HepG2 (cell line): ENCODE results near the gene CTDSP1. TPM values are rescaled to one million over a fixed set of nuclear protein-coding genes. Genes with fewer than 3 reads are reported as not detected.

Experiments used
- DMTF1 ChIP-seq: sonication (generic); formaldehyde crosslinking; IDR thresholded peaks from 2 replicates; pipeline ENCODE4 v1.4.0; 2020; ENCODE audit warnings: mild to moderate bottlenecking, missing genetic modification reagents
- ELF3 ChIP-seq: IDR thresholded peaks from 2 replicates; pipeline ENCODE4 v1.6.1; 2016; ENCODE audit warnings: missing genetic modification reagents, missing compliant biosample characterization
- GABPA ChIP-seq, 2 experiments: IDR thresholded peaks; 2 replicates each; pipeline ENCODE4 v1.6.1; 2011 to 2016; ENCODE audit warnings: low read depth in 2 of 2, low read length in 1 of 2, missing biosample characterization in 1 of 2, missing genetic modification characterization in 1 of 2
- IRX3 ChIP-seq: sonication (generic); formaldehyde crosslinking; IDR thresholded peaks from 2 replicates; pipeline ENCODE4 v1.8.1; 2023; ENCODE audit warnings: mild to moderate bottlenecking, low read depth, missing genetic modification reagents, borderline replicate concordance
- KDM5A ChIP-seq: fragments of 200-600 bp; sonication (generic); IDR thresholded peaks from 2 replicates; pipeline ENCODE4 v1.7.0; 2018; ENCODE audit warnings: antibody characterized with exemption, mild to moderate bottlenecking, low read length, borderline replicate concordance
- POLR2A ChIP-seq, 2 experiments: IDR thresholded peaks; 2 replicates each; pipeline ENCODE4 v1.6.1; 2011; ENCODE audit warnings: low read depth in 2 of 2, low read length in 2 of 2, mild to moderate bottlenecking in 1 of 2, moderate library complexity in 1 of 2; ENCODE audit not compliant: insufficient read depth in 1 of 2
- SETDB1 ChIP-seq: sonication (generic); formaldehyde crosslinking; IDR thresholded peaks from 2 replicates; pipeline ENCODE4 v1.5.1; 2020; ENCODE audit warnings: missing genetic modification reagents, mild to moderate bottlenecking, borderline replicate concordance
- SKIL ChIP-seq: sonication (generic); formaldehyde crosslinking; IDR thresholded peaks from 2 replicates; pipeline ENCODE4 v1.8.0; 2022; ENCODE audit warnings: missing genetic modification reagents, mild to moderate bottlenecking, moderate library complexity, borderline replicate concordance
- SPEN ChIP-seq: sonication (generic); formaldehyde crosslinking; IDR thresholded peaks from 2 replicates; pipeline ENCODE4 v1.5.1; 2020; ENCODE audit warnings: low read depth, mild to moderate bottlenecking, missing genetic modification reagents
- SRSF4 ChIP-seq: fragments of 200-400 bp; formaldehyde crosslinking; IDR thresholded peaks from one replicate; pipeline ENCODE4 v1.6.1; 2018; ENCODE audit warnings: mild to moderate bottlenecking, low read depth, low read length, moderate library complexity; ENCODE audit not compliant: poor library complexity, severe bottlenecking
- ZMYM2 ChIP-seq: sonication (generic); formaldehyde crosslinking; IDR thresholded peaks from 2 replicates; pipeline ENCODE4 v1.8.0; 2022; ENCODE audit warnings: mild to moderate bottlenecking, missing genetic modification reagents
- ZNF260 ChIP-seq: sonication (generic); formaldehyde crosslinking; IDR thresholded peaks from 2 replicates; pipeline ENCODE4 v1.4.0; 2020; ENCODE audit warnings: missing genetic modification reagents, low read depth, mild to moderate bottlenecking, borderline replicate concordance
- ZNF281 ChIP-seq: sonication (generic); formaldehyde crosslinking; IDR thresholded peaks from 2 replicates; pipeline ENCODE4 v1.4.0; 2020; ENCODE audit warnings: missing genetic modification reagents, borderline replicate concordance
- ZNF503 ChIP-seq: sonication (generic); formaldehyde crosslinking; IDR thresholded peaks from 2 replicates; pipeline ENCODE4 v1.4.0; 2020; ENCODE audit warnings: missing genetic modification reagents
- ZNF512 ChIP-seq: sonication (generic); formaldehyde crosslinking; IDR thresholded peaks from 2 replicates; pipeline ENCODE4 v1.4.0; 2020; ENCODE audit warnings: mild to moderate bottlenecking, missing genetic modification reagents
- ZNF879 ChIP-seq: sonication (generic); formaldehyde crosslinking; IDR thresholded peaks from 2 replicates; pipeline ENCODE4 v1.8.1; 2023; ENCODE audit warnings: missing genetic modification reagents
- polyA plus RNA-seq, 8 experiments: library from polyadenylated mRNA; depleted of rRNA in 3 of 8; stranded (reverse) in 7 of 8; unstranded in 1 of 8; fragments of >200 nt; fragmentation: Illumina TruSeq in 4 of 8; extraction: Trizol in 4 of 8; gene quantifications; 2 replicates each; pipeline versions ENCODE4 v1.2.1 to v1.2.3, GENCODE V29; 2011 to 2016; ENCODE audit warnings: low read depth in 4 of 8, missing spikeins in 1 of 8, mixed read lengths in 1 of 8; ENCODE audit not compliant: insufficient read depth in 1 of 8
- total RNA-seq, 5 experiments: library from RNA; depleted of rRNA; stranded (reverse); fragments of >200 nt; fragmentation: Illumina TruSeq; extraction: Trizol; gene quantifications; 2 replicates each; pipeline ENCODE4 v1.2.3, GENCODE V29; 2016; ENCODE audit warnings: low read depth in 1 of 5

CTDSP1 gene
- total and polyA plus RNA-seq, 2 of the 13 experiments (the other 11 are each of a cell fraction or from before 2014, with no cell fraction given), result 91.0 to 268 TPM

- peak; percentile 61 for TF ChIP-seq SPEN
- no peak; the same call in 1 of the 2 replicates for TF ChIP-seq KDM5A
- peak; percentile 46; the same call in 1 of the 2 replicates for TF ChIP-seq ZNF260 (CRISPR knock-in tag)
- TF ChIP-seq ZMYM2, result no peak
- no peak for TF ChIP-seq SRSF4
- TF ChIP-seq IRX3 (CRISPR knock-in tag), result 0 out of 2 replicates have a peak, but pooled peaks have one; percentile 51
- no peak for TF ChIP-seq SETDB1 (CRISPR knock-in tag)
- TF ChIP-seq ZNF503 (CRISPR knock-in tag), result no peak
- no peak for TF ChIP-seq GABPA (IDR thresholded peaks at IDR 0.05; ENCODE audit: low read depth, low read length)
- TF ChIP-seq GABPA (CRISPR knock-in tag; IDR thresholded peaks at IDR 0.05; ENCODE audit: low read depth), result 0 out of 2 replicates have a peak, but pooled peaks have one; percentile 15
- TF ChIP-seq POLR2A (IDR thresholded peaks at IDR 0.05; ENCODE audit: insufficient read depth in 1 of 2, low read depth in 2 of 2, low read length in 2 of 2), result 0 out of 4 replicates have a peak, but pooled peaks of 1 of the 2 experiments have one; percentile 7
- no peak; the same call in 1 of the 2 replicates for TF ChIP-seq DMTF1 (CRISPR knock-in tag)
- TF ChIP-seq SKIL (CRISPR knock-in tag), result peak; percentile 69; the same call in 1 of the 2 replicates
- no peak for TF ChIP-seq ELF3 (CRISPR knock-in tag)
- TF ChIP-seq ZNF281 (CRISPR knock-in tag), result peak; percentile 30; the same call in 1 of the 2 replicates
- 0 out of 2 replicates have a peak, but pooled peaks have one; percentile 24 for TF ChIP-seq ZNF512
- TF ChIP-seq ZNF879 (CRISPR knock-in tag), result peak; percentile 34; the same call in 1 of the 2 replicates
Measured at GRCh38 chr2:218396688-218397462, 2.8 kb upstream of the CTDSP1 start (continued).
